H1 (cell line): ENCODE results near the gene OSTF1. TPM values are rescaled to one million over a fixed set of nuclear protein-coding genes. Genes with fewer than 3 reads are reported as not detected.

Experiments used
- CTCF ChIA-PET: fragments of 300-600 bp; sonication (Branson Sonifier 250); formaldehyde crosslinking; loops from one replicate; lab custom pipeline; 2021; ENCODE audit not compliant: partially characterized antibody; lab: Charles Lee
- POLR2A ChIA-PET: fragments of 300-600 bp; sonication (Branson Sonifier 250); formaldehyde crosslinking; loops from one replicate; lab custom pipeline; 2021; ENCODE audit warnings: inconsistent platforms; ENCODE audit not compliant: partially characterized antibody; lab: Charles Lee
- DNase-seq, 2 experiments: peaks; one replicate each; pipeline versions ENCODE4 v3.0.0 to v3.0.0-alpha.2; 2010 to 2022; ENCODE audit warnings: low spot score in 2 of 2, low read depth in 1 of 2, mixed read lengths in 1 of 2
- FAIRE-seq: peaks from 2 replicates; lab custom pipeline; 2011; peaks lifted over from hg19 to GRCh38; lab: Jason Lieb, UNC
- H2AFZ ChIP-seq: 2 replicates; pipeline ENCODE4 v1.8.1; 2012; ENCODE audit warnings: low read length, inconsistent platforms
- H2AK5ac ChIP-seq: 2 replicates; pipeline ENCODE4 v1.6.1; 2013; ENCODE audit warnings: low read depth, low read length
- H2BK120ac ChIP-seq: replicated peaks from 2 replicates; pipeline ENCODE3; 2013; ENCODE audit warnings: low read depth, low read length, inconsistent platforms
- H2BK12ac ChIP-seq: 2 replicates; pipeline ENCODE4 v1.6.1; 2013; ENCODE audit warnings: low read depth, low read length
- H2BK15ac ChIP-seq: 2 replicates; pipeline ENCODE4 v1.6.1; 2013; ENCODE audit warnings: low read length
- H2BK20ac ChIP-seq: 2 replicates; pipeline ENCODE4 v1.6.1; 2013; ENCODE audit warnings: low read length
- H2BK5ac ChIP-seq: 2 replicates; pipeline ENCODE4 v1.6.1; 2013; ENCODE audit warnings: low read depth, low read length
- H3K14ac ChIP-seq: 2 replicates; pipeline ENCODE4 v1.6.1; 2013; ENCODE audit warnings: inconsistent platforms; ENCODE audit not compliant: insufficient read length
- H3K18ac ChIP-seq: 2 replicates; pipeline ENCODE4 v1.6.1; 2013; ENCODE audit warnings: low read length; ENCODE audit errors: extremely low read depth
- H3K23ac ChIP-seq: 2 replicates; pipeline ENCODE4 v1.6.1; 2013; ENCODE audit warnings: inconsistent platforms; ENCODE audit not compliant: insufficient read length
- H3K23me2 ChIP-seq: 2 replicates; pipeline ENCODE4 v1.6.1; 2013; ENCODE audit warnings: low read depth, low read length
- H3K27ac ChIP-seq: 2 replicates; pipeline ENCODE4 v1.6.1; 2011; ENCODE audit warnings: low read depth, low read length, inconsistent platforms
- H3K27me3 ChIP-seq, 4 experiments: replicated peaks in 1 of 4; 1 replicate in 1 of 4; 2 replicates in 3 of 4; pipeline versions ENCODE4 v1.6.1 to v1.8.1; 2011 to 2013; ENCODE audit warnings: low read length in 3 of 4, mild to moderate bottlenecking in 3 of 4, inconsistent platforms in 2 of 4, mixed read lengths in 2 of 4, moderate library complexity in 1 of 4; ENCODE audit not compliant: control insufficient read depth in 3 of 4, insufficient read depth in 3 of 4; ENCODE audit errors: extremely low read depth in 1 of 4
- H3K36me3 ChIP-seq, 4 experiments: 2 replicates each; pipeline versions ENCODE4 v1.6.1 to v1.8.1; 2011 to 2013; ENCODE audit warnings: mild to moderate bottlenecking in 4 of 4, low read length in 3 of 4, moderate library complexity in 2 of 4, control low read depth in 1 of 4, inconsistent platforms in 1 of 4; ENCODE audit not compliant: insufficient read depth in 4 of 4, control insufficient read depth in 2 of 4
- H3K4ac ChIP-seq: replicated peaks from 2 replicates; pipeline ENCODE3; 2013; ENCODE audit warnings: low read length, low read depth, mixed read lengths, inconsistent platforms; ENCODE audit not compliant: insufficient read length
- H3K4me1 ChIP-seq, 4 experiments: replicated peaks in 1 of 4; 1 replicate in 1 of 4; 2 replicates in 3 of 4; pipeline versions ENCODE4 v1.6.1 to v1.8.1; 2011 to 2013; ENCODE audit warnings: low read length in 3 of 4, inconsistent platforms in 2 of 4, mixed read lengths in 1 of 4; ENCODE audit not compliant: insufficient read depth in 4 of 4, control insufficient read depth in 3 of 4
- H3K4me2 ChIP-seq, 2 experiments: 2 replicates each; pipeline versions ENCODE4 v1.6.1 to v1.8.1; 2011 to 2013; ENCODE audit warnings: low read depth in 2 of 2, low read length in 2 of 2, control low read depth in 1 of 2, inconsistent platforms in 1 of 2, mild to moderate bottlenecking in 1 of 2; ENCODE audit not compliant: insufficient read depth in 1 of 2
- H3K4me3 ChIP-seq, 4 experiments: fragments of 200-600, 300-600 bp in 1 of 4; sonication (generic), shearing (Covaris generic), sonication (Bioruptor Twin) in 1 of 4; 2 replicates each; pipeline versions ENCODE4 v1.5.1 to v1.8.1; 2011 to 2016; ENCODE audit warnings: low read length in 4 of 4, low read depth in 3 of 4, control low read depth in 2 of 4, inconsistent platforms in 2 of 4, mild to moderate bottlenecking in 2 of 4, mixed read lengths in 1 of 4, moderate library complexity in 1 of 4; ENCODE audit not compliant: insufficient read depth in 2 of 4; ENCODE audit errors: extremely low read depth in 1 of 4
- H3K56ac ChIP-seq: replicated peaks from 2 replicates; pipeline ENCODE3; 2013; ENCODE audit warnings: low read depth, mild to moderate bottlenecking, mixed read lengths, low read length, inconsistent platforms; ENCODE audit not compliant: insufficient read length
- H3K79me1 ChIP-seq: 2 replicates; pipeline ENCODE4 v1.6.1; 2013; ENCODE audit warnings: low read depth, low read length, control low read depth
- H3K79me2 ChIP-seq, 2 experiments: 2 replicates each; pipeline versions ENCODE4 v1.6.1 to v1.8.1; 2012 to 2013; ENCODE audit warnings: low read length in 2 of 2, mild to moderate bottlenecking in 2 of 2, inconsistent platforms in 1 of 2; ENCODE audit not compliant: insufficient read depth in 2 of 2, control insufficient read depth in 1 of 2
- H3K9ac ChIP-seq, 4 experiments: replicated peaks in 1 of 4; 1 replicate in 1 of 4; 2 replicates in 3 of 4; pipeline versions ENCODE4 v1.6.1 to v1.8.1; 2011 to 2013; ENCODE audit warnings: low read depth in 3 of 4, low read length in 3 of 4, control low read depth in 2 of 4, mild to moderate bottlenecking in 2 of 4, moderate library complexity in 2 of 4, inconsistent platforms in 1 of 4; ENCODE audit errors: extremely low read depth in 1 of 4
- H3K9me3 ChIP-seq, 2 experiments: 2 replicates each; pipeline versions ENCODE4 v1.6.1 to v1.8.1; 2012 to 2013; ENCODE audit warnings: mild to moderate bottlenecking in 2 of 2, moderate library complexity in 2 of 2, control low read depth in 1 of 2, inconsistent platforms in 1 of 2, low read depth in 1 of 2, low read length in 1 of 2, mixed read lengths in 1 of 2; ENCODE audit not compliant: insufficient read depth in 2 of 2
- H4K20me1 ChIP-seq, 2 experiments: replicated peaks in 1 of 2; 2 replicates each; pipeline versions ENCODE3 to v1.8.1; 2011 to 2013; ENCODE audit warnings: inconsistent platforms in 2 of 2, low read length in 2 of 2, mild to moderate bottlenecking in 1 of 2; ENCODE audit not compliant: insufficient read depth in 2 of 2, control insufficient read depth in 1 of 2
- H4K5ac ChIP-seq: 2 replicates; pipeline ENCODE4 v1.6.1; 2013; ENCODE audit warnings: low read length, low read depth, mixed read lengths, inconsistent platforms; ENCODE audit not compliant: insufficient read length
- H4K8ac ChIP-seq: 2 replicates; pipeline ENCODE4 v1.8.0; 2013; ENCODE audit warnings: mild to moderate bottlenecking, moderate library complexity, low read length, inconsistent platforms; ENCODE audit not compliant: insufficient read depth; ENCODE audit errors: extremely low read depth
- H4K91ac ChIP-seq: replicated peaks from 2 replicates; pipeline ENCODE3; 2013; ENCODE audit warnings: low read length, mixed read lengths, inconsistent platforms; ENCODE audit not compliant: insufficient read length
- CEBPB ChIP-seq: IDR thresholded peaks from 2 replicates; pipeline ENCODE4 v1.6.1; 2012; ENCODE audit warnings: low read depth, low read length
- WGBS, 2 experiments: shearing (Covaris generic) in 1 of 2; methylation state at CpG; one replicate each; pipeline versions ENCODE4 v1.1.6 to v1.1.7; 2013 to 2015; ENCODE audit warnings: low lambda C conversion rate in 2 of 2, mixed read lengths in 2 of 2, inconsistent platforms in 1 of 2, low coverage in 1 of 2, missing lambda C conversion rate in 1 of 2; ENCODE audit not compliant: insufficient replicate concordance in 2 of 2, insufficient coverage in 1 of 2, insufficient read length in 1 of 2; ENCODE audit errors: extremely low coverage in 1 of 2, missing lambda C conversion rate in 1 of 2; 5-methylcytosine and 5-hydroxymethylcytosine counted together
- polyA plus RNA-seq, 7 experiments: library from polyadenylated mRNA; depleted of rRNA in 3 of 7; stranded (reverse) in 5 of 7; unstranded in 2 of 7; fragments of >200 nt in 5 of 7; fragments of 200-250 nt in 2 of 7; gene quantifications; 1 replicate in 5 of 7; 2 replicates in 1 of 7; 4 replicates in 1 of 7; pipeline versions ENCODE4 v1.2.1 to v1.2.3, GENCODE V29; 2011 to 2013; ENCODE audit warnings: missing spikeins in 2 of 7, mixed read lengths in 2 of 7
- total RNA-seq: library from RNA; stranded (reverse); fragmentation: NEBNext Ultra II Directional; extraction: Animal tissue kit (Norgen Biotek cat#: 25700); gene quantifications from 2 replicates; pipeline ENCODE4 v1.2.1, GENCODE V29; 2021

The OSTF1 gene
- total and polyA plus RNA-seq, 2 of the 8 experiments (the other 6 are each of a cell fraction or from before 2014, with no cell fraction given), result 5.0 to 18.9 TPM

DNA sequence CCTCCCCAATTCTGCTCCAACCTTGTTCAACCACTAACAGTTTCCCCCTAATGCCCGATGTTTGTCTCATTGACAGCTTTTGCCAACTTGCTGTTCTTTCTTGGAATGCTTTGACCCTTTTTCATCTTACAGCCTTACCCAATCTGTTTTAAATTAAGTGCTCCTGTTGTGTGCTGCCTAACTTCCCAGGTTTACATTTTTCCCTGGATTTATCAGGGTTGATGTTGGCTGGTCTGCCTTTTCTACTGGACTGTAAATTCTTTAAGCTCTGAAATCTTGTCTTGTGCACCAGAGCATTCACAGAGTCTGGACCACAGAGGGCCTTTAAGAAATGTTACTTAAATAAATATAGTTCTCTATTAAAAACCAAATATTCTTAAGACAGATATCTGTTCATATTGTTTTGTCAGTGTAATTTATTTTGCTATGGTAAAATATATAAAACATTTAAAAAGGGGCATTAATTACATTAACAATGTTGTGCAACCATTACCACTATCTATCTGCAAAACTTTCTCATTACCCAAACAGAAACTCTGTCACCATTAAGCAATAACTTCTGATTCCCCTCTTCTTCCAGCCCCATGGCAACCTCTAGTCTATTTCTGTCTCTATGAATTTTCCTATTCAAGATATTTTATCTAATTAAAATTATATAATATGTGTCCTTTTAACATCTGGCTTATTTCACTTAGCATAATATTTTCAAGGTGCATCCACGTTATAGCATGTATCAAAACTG, 73.0 kb downstream of the OSTF1 start:
- Histone ChIP-seq H3K36me3 (no peaks in the 10 kb centered on the region), H3K9ac (no peak overlapping the region), H3K23ac (no peak overlapping the region), H2AK5ac (no peak overlapping the region), H4K91ac (no peak overlapping the region), H3K4ac (no peak overlapping the region), H3K4me2 (no peak overlapping the region), H2BK15ac (no peak overlapping the region), H3K23me2 (no peaks in the 10 kb centered on the region), H2AFZ (no peak overlapping the region), H3K9me3 (peaks cover 0 to 5% of the 10 kb centered on the region in 2 experiments; a peak in 1 of 4 replicates)
- DNase-seq, result no peak
- TF ChIP-seq CEBPB, result no peak
- TF ChIP-seq, all 59 proteins: peak for 0
- WGBS, 2 experiments, result 88% methylated on average over 2 of the region's 2 CpGs; no CpG with 5 or more reads in 1 of the 2 experiments
- H3K56ac ChIP-seq, result no peak overlapping the region
- no peak overlapping the region for H2BK12ac ChIP-seq
- CTCF ChIA-PET, result interaction anchor here (0.9 to 1.3 kb wide), 3 partner anchors 11 to 389 kb away, joined by 3 read pairs; no protein-coding TSS in a partner anchor
- no peak overlapping the region for H3K14ac ChIP-seq
- H3K4me1 ChIP-seq, result no peaks in the 10 kb centered on the region
- no peak overlapping the region for H3K4me3 ChIP-seq
- H3K27me3 ChIP-seq, result no peaks in the 10 kb centered on the region
- no peak overlapping the region for H2BK120ac ChIP-seq
- no peak overlapping the region for H4K5ac ChIP-seq
- no peak overlapping the region for H4K8ac ChIP-seq
- H3K79me2 ChIP-seq, result no peaks in the 10 kb centered on the region
- POLR2A ChIA-PET, result interaction anchor here (1.1 kb wide), 1 partner anchor 9 kb away, joined by 3 read pairs; no protein-coding TSS in a partner anchor
- H3K27ac ChIP-seq, result no peak overlapping the region
- H2BK20ac ChIP-seq, result no peak overlapping the region
- H2BK5ac ChIP-seq, result no peak overlapping the region
- no peaks in the 10 kb centered on the region for H3K79me1 ChIP-seq
- FAIRE-seq, result no peak
- no peak overlapping the region for H3K18ac ChIP-seq
- no peaks in the 10 kb centered on the region for H4K20me1 ChIP-seq
